Measurements from ENCODE around the gene TMEM140. TPM values are rescaled to one million over a fixed set of nuclear protein-coding genes. Genes with fewer than 3 reads are reported as not detected.

Gene TMEM140
- total RNA-seq, 1 donor from 2014 or later: not detected

GRCh38 chr7:135177028-135177696 is 29.3 kb downstream of the TMEM140 start:
- DNase-seq (ENCODE audit: low spot score): no peak
- Mint-ChIP-seq H3K4me1 (ENCODE audit: low read depth) (peaks cover 2% of the 10 kb centered on the region), H3K4me3 (ENCODE audit: unreplicated experiment) (no peak overlapping the region)

GRCh38 chr7:135178364-135178763 is 30.5 kb downstream of the TMEM140 start:
- H3K36me3 Mint-ChIP-seq (ENCODE audit: low read depth): peaks cover 26% of the 10 kb centered on the region
- peaks cover 26% of the 10 kb centered on the region for H3K9me3 Mint-ChIP-seq (ENCODE audit: low read depth)
- no peak for TF ChIP-seq CTCF (IDR thresholded peaks at IDR 0.05)
- H3K4me1 Mint-ChIP-seq (ENCODE audit: low read depth): no peaks in the 10 kb centered on the region
- no peak overlapping the region for H3K27ac Mint-ChIP-seq (ENCODE audit: unreplicated experiment)
- H3K27me3 Mint-ChIP-seq (ENCODE audit: low read depth): no peaks in the 10 kb centered on the region
- no peak for DNase-seq (ENCODE audit: low spot score)
- no peak overlapping the region for H3K4me3 Mint-ChIP-seq (ENCODE audit: unreplicated experiment)

More at GRCh38 chr7:135177028-135177696, 29.3 kb downstream of the TMEM140 start:
- Mint-ChIP-seq H3K9me3 (ENCODE audit: low read depth) (peaks cover 19% of the 10 kb centered on the region), H3K27ac (ENCODE audit: unreplicated experiment) (no peak overlapping the region), H3K36me3 (ENCODE audit: low read depth) (peaks cover 14% of the 10 kb centered on the region), H3K27me3 (ENCODE audit: low read depth) (no peaks in the 10 kb centered on the region)
- TF ChIP-seq CTCF (IDR thresholded peaks at IDR 0.05): no peak

- no peak for TF ChIP-seq CTCF (IDR thresholded peaks at IDR 0.05)
- no peaks in the 10 kb centered on the region for H3K4me1 Mint-ChIP-seq (ENCODE audit: low read depth)
- H3K27ac Mint-ChIP-seq (ENCODE audit: unreplicated experiment): no peak overlapping the region
- no peak overlapping the region for H3K4me3 Mint-ChIP-seq (ENCODE audit: unreplicated experiment)
- peaks cover 36% of the 10 kb centered on the region for H3K36me3 Mint-ChIP-seq (ENCODE audit: low read depth)
- H3K9me3 Mint-ChIP-seq (ENCODE audit: low read depth): peaks cover 32% of the 10 kb centered on the region
- H3K27me3 Mint-ChIP-seq (ENCODE audit: low read depth): no peaks in the 10 kb centered on the region
- no peak for DNase-seq (ENCODE audit: low spot score)
These were observed 31.6 kb downstream of the TMEM140 start for GRCh38 chr7:135179321-135179925.

GRCh38 chr7:135180122-135180521 is 32.2 kb downstream of the TMEM140 start:
- TF ChIP-seq CTCF (IDR thresholded peaks at IDR 0.05): no peak
- H3K27ac Mint-ChIP-seq (ENCODE audit: unreplicated experiment): no peak overlapping the region
- no peak for DNase-seq (ENCODE audit: low spot score)
- H3K9me3 Mint-ChIP-seq (ENCODE audit: low read depth): peaks cover 32% of the 10 kb centered on the region
- no peak overlapping the region for H3K4me3 Mint-ChIP-seq (ENCODE audit: unreplicated experiment)
- H3K27me3 Mint-ChIP-seq (ENCODE audit: low read depth): no peaks in the 10 kb centered on the region
- peaks cover 38% of the 10 kb centered on the region for H3K36me3 Mint-ChIP-seq (ENCODE audit: low read depth)
- no peaks in the 10 kb centered on the region for H3K4me1 Mint-ChIP-seq (ENCODE audit: low read depth)

- Mint-ChIP-seq H3K27me3 (ENCODE audit: low read depth) (no peaks in the 10 kb centered on the region), H3K9me3 (ENCODE audit: low read depth) (peaks cover 32% of the 10 kb centered on the region), H3K36me3 (ENCODE audit: low read depth) (peaks cover 45% of the 10 kb centered on the region), H3K4me3 (ENCODE audit: unreplicated experiment) (no peak overlapping the region), H3K4me1 (ENCODE audit: low read depth) (no peaks in the 10 kb centered on the region), H3K27ac (ENCODE audit: unreplicated experiment) (no peak overlapping the region)
- TF ChIP-seq CTCF (IDR thresholded peaks at IDR 0.05): no peak
- DNase-seq (ENCODE audit: low spot score): no peak
These were observed 33.5 kb downstream of the TMEM140 start for GRCh38 chr7:135181261-135181928.

All from chondrocyte (in vitro differentiated cells).